Stomach smooth muscle (tissue), 2 donors: ENCODE results near the gene KLF1.
"Not testable (repeated sequence)": the region's sequence is repeated elsewhere in the genome, so short reads cannot be mapped to it uniquely, and the experiment has no call there.

Experiments
- H3K27ac ChIP-seq: one replicate; pipeline ENCODE4 v1.7.0; 2013; ENCODE audit warnings: mild to moderate bottlenecking, low read length, inconsistent platforms
- H3K27me3 ChIP-seq, 2 donors: one replicate each; pipeline ENCODE4 v1.7.0; 2013; ENCODE audit warnings: low read length in 2 of 2; ENCODE audit not compliant: insufficient read depth in 2 of 2, control insufficient read depth in 1 of 2
- H3K36me3 ChIP-seq, 2 donors: one replicate each; pipeline ENCODE4 v1.7.0; 2013; ENCODE audit warnings: low read length in 2 of 2; ENCODE audit not compliant: control insufficient read depth in 2 of 2, insufficient read depth in 2 of 2
- H3K4me1 ChIP-seq: one replicate; pipeline ENCODE4 v1.7.0; 2013; ENCODE audit warnings: low read length; ENCODE audit not compliant: control insufficient read depth, insufficient read depth
- H3K4me3 ChIP-seq, 2 donors: one replicate each; pipeline ENCODE4 v1.7.0; 2013; ENCODE audit warnings: low read length in 2 of 2
- H3K9ac ChIP-seq, 2 donors: one replicate each; pipeline ENCODE4 v1.7.0; 2013; ENCODE audit warnings: low read length in 2 of 2, mild to moderate bottlenecking in 1 of 2
- H3K9me3 ChIP-seq, 2 donors: one replicate each; pipeline ENCODE4 v1.7.0; 2013; ENCODE audit warnings: low read length in 2 of 2; ENCODE audit not compliant: control insufficient read depth in 2 of 2
- donor health status: healthy.
- donor health status: Pancreatic carcinoma.

The KLF1 gene

DNA sequence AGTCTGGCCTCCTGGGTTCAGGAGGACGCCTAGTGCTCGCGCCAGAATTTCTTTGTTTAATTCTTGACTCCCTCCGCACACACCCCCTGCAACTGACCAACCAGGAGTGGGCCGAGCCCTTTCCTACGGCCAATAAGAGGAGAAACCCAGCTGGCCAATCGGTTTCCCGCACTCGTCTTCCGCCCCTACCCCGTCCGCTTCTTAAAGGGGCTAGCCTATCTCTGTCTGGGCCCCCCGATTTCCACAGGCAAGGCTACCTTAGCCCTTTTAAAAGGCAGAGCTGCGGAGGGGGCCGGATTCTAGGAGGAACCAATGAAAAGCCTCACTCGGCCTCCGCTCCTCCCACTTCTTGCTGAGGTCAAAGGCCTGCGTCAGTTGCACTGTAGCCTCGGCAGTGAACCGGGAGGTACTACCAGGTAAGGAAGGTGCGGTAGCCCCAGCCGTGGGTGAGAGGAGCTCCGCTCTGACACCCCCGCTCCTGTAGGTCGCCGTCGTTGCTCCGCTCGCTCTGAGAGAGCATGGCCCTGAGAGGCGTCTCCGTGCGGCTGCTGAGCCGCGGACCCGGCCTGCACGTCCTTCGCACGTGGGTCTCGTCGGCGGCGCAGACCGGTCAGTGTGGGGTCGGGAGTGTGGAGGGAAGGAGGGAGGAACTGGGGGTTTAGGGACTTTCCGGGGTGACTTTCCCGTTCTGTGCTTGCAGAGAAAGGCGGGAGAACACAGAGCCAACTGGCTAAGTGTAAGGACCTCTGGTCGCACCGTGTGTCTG is 4.0 kb upstream of the KLF1 start, which contains the start of gene GCDH:
GCDH (plus strand) TSS at position 374 of the 766 bp plus-strand sequence; CDS start at position 519, 145 bp downstream.
- Histone ChIP-seq H3K4me3 (peak within 1 kb of the TSS; percentile 97 to 98), H3K27ac (peak within 1 kb of the TSS; percentile 70), H3K27me3 (no peaks in the 10 kb centered on the region)

DNA sequence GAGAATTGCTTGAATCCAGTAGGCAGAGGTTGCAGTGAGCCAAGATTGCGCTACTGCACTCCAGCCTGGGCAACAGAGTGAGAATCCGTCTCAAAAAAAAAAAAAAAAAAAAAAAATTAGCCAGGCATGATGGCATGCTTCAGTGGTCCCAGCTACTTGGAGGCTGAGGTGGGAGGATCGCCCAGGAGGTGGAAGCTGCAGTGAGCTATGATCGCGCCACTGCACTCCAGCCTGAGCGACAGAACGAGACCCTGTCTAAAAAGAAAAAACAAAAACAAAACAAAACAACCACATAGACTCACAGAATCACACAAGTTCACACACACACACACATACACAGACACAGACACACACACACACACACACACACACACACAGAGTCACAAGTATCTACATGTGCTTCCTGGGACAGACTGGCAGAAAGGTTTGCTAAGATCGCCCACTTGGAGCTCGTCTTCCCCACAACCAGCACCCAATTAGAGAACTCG is 3.3 kb upstream of the KLF1 start:
- peak overlapping the region in 1 of 2 donors; percentile 51 for H3K9ac ChIP-seq

More for the DNA sequence above, 4.0 kb upstream of the KLF1 start, which contains the start of gene GCDH:
- Histone ChIP-seq H3K9ac (peak within 1 kb of the TSS; percentile 68 to 79), H3K9me3 (no peaks in the 10 kb centered on the region), H3K4me1 (peaks cover 18% of the 10 kb centered on the region), H3K36me3 (peaks cover 12 to 13% of the 10 kb centered on the region in 2 donors)

DNA sequence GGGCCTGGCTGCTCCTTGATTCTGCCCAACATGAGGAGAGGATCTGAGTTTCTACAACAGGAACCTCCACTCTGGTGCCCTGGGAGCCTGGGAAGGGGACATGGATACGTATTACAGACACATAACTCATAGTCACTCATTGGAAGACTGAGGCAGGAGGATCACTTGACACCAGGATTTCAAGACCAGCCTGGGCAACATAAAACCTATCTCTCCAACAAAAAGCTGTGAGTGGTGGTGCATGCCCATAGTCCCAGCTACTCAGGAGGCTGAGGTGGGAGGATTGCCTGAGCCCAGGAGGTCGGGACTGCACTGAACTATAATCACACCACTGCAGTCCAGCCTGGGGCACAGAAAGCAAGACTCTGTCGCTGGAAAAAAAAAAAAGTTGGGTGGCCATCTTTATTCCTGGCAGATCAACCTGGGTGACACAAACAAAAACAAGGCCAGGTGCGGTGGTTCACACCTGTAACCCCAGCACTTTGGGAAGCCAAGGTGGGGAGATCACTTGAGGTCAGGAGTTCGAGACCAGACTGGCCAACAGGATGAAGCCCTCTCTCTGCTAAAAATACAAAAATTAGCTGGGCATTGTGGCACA is 1.1 kb upstream of the KLF1 start:
- no peak overlapping the region for H3K9ac ChIP-seq
- peaks cover 3 to 15% of the 10 kb centered on the region in 2 donors for H3K27me3 ChIP-seq
- peaks cover 32% of the 10 kb centered on the region for H3K4me1 ChIP-seq
- H3K4me3 ChIP-seq, result no peak overlapping the region
- no peaks in the 10 kb centered on the region for H3K9me3 ChIP-seq
- H3K36me3 ChIP-seq, result no peaks in the 10 kb centered on the region
- no peak overlapping the region for H3K27ac ChIP-seq

More for the DNA sequence above, 3.3 kb upstream of the KLF1 start:
- Histone ChIP-seq H3K36me3 (peaks cover 10 to 12% of the 10 kb centered on the region in 2 donors), H3K27ac (peak overlapping the region; percentile 70), H3K4me3 (peak overlapping the region; percentile 41 to 98), H3K4me1 (peaks cover 24% of the 10 kb centered on the region)
- not testable (repeated sequence) for H3K9me3 ChIP-seq, H3K27me3 ChIP-seq

- Histone ChIP-seq H3K9me3 (no peaks in the 10 kb centered on the region), H3K9ac (no peak overlapping the region), H3K4me3 (no peak overlapping the region), H3K36me3 (no peaks in the 10 kb centered on the region), H3K27ac (no peak overlapping the region), H3K27me3 (peaks cover 3 to 15% of the 10 kb centered on the region in 2 donors), H3K4me1 (peaks cover 26% of the 10 kb centered on the region)
These were observed 391 bp downstream of the KLF1 start for GRCh38 chr19:12886651-12886968.

- no peaks in the 10 kb centered on the region for H3K9me3 ChIP-seq
- H3K27ac ChIP-seq, result no peak overlapping the region
- peaks cover 3 to 15% of the 10 kb centered on the region in 2 donors for H3K27me3 ChIP-seq
- peak overlapping the region in 1 of 2 donors; percentile 36 for H3K9ac ChIP-seq
- no peaks in the 10 kb centered on the region for H3K36me3 ChIP-seq
- peak overlapping the region; percentile 20 to 66 for H3K4me3 ChIP-seq
- H3K4me1 ChIP-seq, result peaks cover 22% of the 10 kb centered on the region
These were observed 1.0 kb downstream of the KLF1 start for GRCh38 chr19:12885749-12886650.

- no peaks in the 10 kb centered on the region for H3K36me3 ChIP-seq
These were observed 1.9 kb downstream of the KLF1 start for GRCh38 chr19:12884926-12885748.

DNA sequence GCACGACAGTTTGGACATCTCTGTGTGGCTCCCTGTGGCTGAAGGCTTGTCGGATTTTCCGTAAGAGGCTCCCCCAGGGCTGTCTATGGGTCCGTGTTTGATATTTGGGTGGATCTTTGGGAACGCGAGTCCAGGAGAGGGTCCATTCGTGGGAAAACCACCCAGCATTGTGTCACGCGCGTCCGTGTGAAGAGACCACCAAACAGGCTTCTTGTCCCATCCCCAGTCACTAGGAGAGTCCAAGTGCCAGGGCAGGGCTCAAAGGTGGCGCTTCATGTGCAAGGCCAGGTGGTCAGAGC is 2.4 kb downstream of the KLF1 start:
- H3K9ac ChIP-seq, result no peak overlapping the region
- H3K27me3 ChIP-seq, result peaks cover 3 to 15% of the 10 kb centered on the region in 2 donors
- no peak overlapping the region for H3K27ac ChIP-seq
- peak overlapping the region; percentile 24 to 66 for H3K4me3 ChIP-seq
- H3K4me1 ChIP-seq, result peaks cover 26% of the 10 kb centered on the region
- H3K36me3 ChIP-seq, result no peaks in the 10 kb centered on the region
- no peaks in the 10 kb centered on the region for H3K9me3 ChIP-seq

More at GRCh38 chr19:12884926-12885748, 1.9 kb downstream of the KLF1 start:
- Histone ChIP-seq H3K9ac (no peak overlapping the region), H3K4me1 (peaks cover 25% of the 10 kb centered on the region), H3K9me3 (no peaks in the 10 kb centered on the region), H3K27me3 (peaks cover 3 to 15% of the 10 kb centered on the region in 2 donors), H3K4me3 (peak overlapping the region; percentile 24 to 66), H3K27ac (no peak overlapping the region)

- Histone ChIP-seq H3K4me3 (no peak overlapping the region), H3K27me3 (peaks cover 3 to 15% of the 10 kb centered on the region in 2 donors), H3K9ac (no peak overlapping the region), H3K9me3 (no peaks in the 10 kb centered on the region), H3K36me3 (no peaks in the 10 kb centered on the region), H3K27ac (no peak overlapping the region), H3K4me1 (peaks cover 26% of the 10 kb centered on the region)
These were observed 2.8 kb downstream of the KLF1 start for GRCh38 chr19:12884202-12884601.

- Histone ChIP-seq H3K9me3 (no peaks in the 10 kb centered on the region), H3K9ac (no peak overlapping the region), H3K36me3 (peaks cover 6 to 9% of the 10 kb centered on the region in 2 donors), H3K27ac (no peak overlapping the region), H3K4me3 (no peak overlapping the region), H3K27me3 (peaks cover 3 to 15% of the 10 kb centered on the region in 2 donors), H3K4me1 (peaks cover 26% of the 10 kb centered on the region)
These were observed 4.4 kb downstream of the KLF1 start for GRCh38 chr19:12882589-12882988.
